K562 (cell line): ENCODE data around the gene C16orf74. TPM values are rescaled to one million over a fixed set of nuclear protein-coding genes. Genes with fewer than 3 reads are reported as not detected.

Experiments used
- CC2D1A ChIP-seq: fragments of 450-650 bp; IDR thresholded peaks from 2 replicates; pipeline ENCODE4 v1.6.1; 2017; ENCODE audit warnings: mild to moderate bottlenecking
- CTBP1 ChIP-seq: fragments of 450-650 bp; IDR thresholded peaks from 2 replicates; pipeline ENCODE4 v1.6.1; 2016; ENCODE audit warnings: borderline replicate concordance
- GTF2F1 ChIP-seq: IDR thresholded peaks from 2 replicates; pipeline ENCODE4 v1.6.1; 2011; ENCODE audit warnings: low read depth, low read length, improper control_type of control experiment
- HMGN3 ChIP-seq: IDR thresholded peaks from 2 replicates; pipeline ENCODE4 v1.6.1; 2011; ENCODE audit warnings: borderline replicate concordance, low read depth, mild to moderate bottlenecking, mixed read lengths, low read length; ENCODE audit not compliant: insufficient read length; ENCODE audit errors: extremely low read depth
- MBD1 ChIP-seq: fragments of 250-450 bp; sonication (Bioruptor Pico); IDR thresholded peaks from 2 replicates; pipeline ENCODE4 v1.8.0; 2022; ENCODE audit warnings: inconsistent platforms
- MBD2 ChIP-seq: sonication (generic); IDR thresholded peaks from 2 replicates; pipeline ENCODE4 v1.6.1; 2016; ENCODE audit warnings: low read depth, borderline replicate concordance
- MXD1 ChIP-seq: fragments of 250-450 bp; sonication (Bioruptor Pico); IDR thresholded peaks from 2 replicates; pipeline ENCODE4 v1.8.0; 2021; ENCODE audit warnings: borderline replicate concordance, mild to moderate bottlenecking, moderate library complexity; ENCODE audit not compliant: poor library complexity, severe bottlenecking
- PHF8 ChIP-seq: fragments of 200-600 bp; sonication (generic); IDR thresholded peaks from 2 replicates; pipeline ENCODE4 v1.6.1; 2012; ENCODE audit warnings: mixed run types, mild to moderate bottlenecking, inconsistent platforms, low read length, moderate library complexity, borderline replicate concordance
- RB1 ChIP-seq: fragments of 450-650 bp; IDR thresholded peaks from 2 replicates; pipeline ENCODE4 v1.6.1; 2017; ENCODE audit warnings: low read depth, mild to moderate bottlenecking
- SMARCE1 ChIP-seq: fragments of 450-650 bp; IDR thresholded peaks from 2 replicates; pipeline ENCODE4 v1.7.1; 2016; ENCODE audit warnings: mild to moderate bottlenecking
- TAF15 ChIP-seq: fragments of 200-400 bp; formaldehyde crosslinking; IDR thresholded peaks from 2 replicates; pipeline ENCODE4 v1.6.1; 2017; ENCODE audit warnings: mild to moderate bottlenecking, low read depth, low read length, moderate library complexity
- TEAD2 ChIP-seq: fragments of 450-650 bp; IDR thresholded peaks from 2 replicates; pipeline ENCODE4 v1.6.1; 2016; ENCODE audit warnings: missing genetic modification characterization, control low read depth, missing compliant biosample characterization
- THRA ChIP-seq: fragments of 450-650 bp; IDR thresholded peaks from 2 replicates; pipeline ENCODE4 v1.6.1; 2017; ENCODE audit warnings: mild to moderate bottlenecking, moderate library complexity
- ZNF318 ChIP-seq, 2 experiments: fragments of 450-650 bp; IDR thresholded peaks; 2 replicates each; pipeline ENCODE4 v1.6.1; 2016; ENCODE audit warnings: mild to moderate bottlenecking in 2 of 2, borderline replicate concordance in 1 of 2, low read depth in 1 of 2, moderate library complexity in 1 of 2
- ZNF445 ChIP-seq: fragments of 250-450 bp; sonication (Bioruptor Pico); IDR thresholded peaks from 2 replicates; pipeline ENCODE4 v1.4.0; 2020; ENCODE audit warnings: low read depth, mild to moderate bottlenecking, moderate library complexity
- polyA plus RNA-seq, 8 experiments: library from polyadenylated mRNA; depleted of rRNA in 4 of 8; stranded (reverse) in 5 of 8; unstranded in 3 of 8; fragments of >200 nt; fragmentation: Nextera tagmentation in 2 of 8; fragmentation: Illumina TruSeq in 1 of 8; extraction: Ambion mirVana in 2 of 8; extraction: Trizol in 1 of 8; gene quantifications; 2 replicates each; pipeline versions ENCODE4 v1.2.1 to v1.2.3, GENCODE V29; 2011 to 2014; ENCODE audit warnings: inconsistent platforms in 1 of 8, missing spikeins in 1 of 8
- total RNA-seq, 7 experiments: library from RNA; depleted of rRNA in 6 of 7; stranded (reverse); fragments of >200 nt in 6 of 7; fragmentation: Illumina TruSeq in 2 of 7; extraction: Trizol in 2 of 7; gene quantifications; 2 replicates each; pipeline versions ENCODE4 v1.2.1 to v1.2.3, GENCODE V29; 2011 to 2021; ENCODE audit warnings: low replicate concordance in 1 of 7

Gene C16orf74
- total and polyA plus RNA-seq, 9 of the 15 experiments (the other 6 are each of a cell fraction or from before 2014, with no cell fraction given): not detected

- TF ChIP-seq MXD1 (CRISPR knock-in tag) (no peak), ZNF445 (CRISPR knock-in tag) (no peak), TAF15 (no peak), RB1 (no peak), MBD1 (CRISPR knock-in tag) (no peak), THRA (no peak), HMGN3 (no peak), TEAD2 (tag) (no peak), ZNF318 (IDR thresholded peaks at IDR 0.05; ENCODE audit: borderline replicate concordance in 1 of 2, low read depth in 1 of 2) (no peak), PHF8 (no peak), CC2D1A (no peak), GTF2F1 (no peak), MBD2 (no peak), SMARCE1 (peak; percentile 83), CTBP1 (peak; percentile 54; the same call in 1 of the 2 replicates)
Observed at GRCh38 chr16:85752511-85753420, 1.9 kb upstream of the C16orf74 start (continued).
